CD4-positive, alpha-beta T cell treated with Interleukin-12 subunit alpha and Interleukin-12 subunit beta, for 1 hour (primary cell): Measurements from ENCODE around the gene SPDEF.

Source experiments
- DNase-seq: peaks from one replicate; pipeline ENCODE4 v3.0.0-alpha.2; 2020

The SPDEF gene

GRCh38 chr6:34543421-34543820 is 12.7 kb downstream of the SPDEF start:
- no peak for DNase-seq

GRCh38 chr6:34540841-34541240 is 15.3 kb downstream of the SPDEF start:
- no peak for DNase-seq

- DNase-seq = no peak
Measured at GRCh38 chr6:34540222-34540621, 15.9 kb downstream of the SPDEF start.

- no peak for DNase-seq
Measured at GRCh38 chr6:34539181-34539580, 16.9 kb downstream of the SPDEF start.

GRCh38 chr6:34538581-34538980 is 17.5 kb downstream of the SPDEF start:
- DNase-seq = no peak

GRCh38 chr6:34537922-34538550 is 18.1 kb downstream of the SPDEF start:
- DNase-seq = no peak

DNA sequence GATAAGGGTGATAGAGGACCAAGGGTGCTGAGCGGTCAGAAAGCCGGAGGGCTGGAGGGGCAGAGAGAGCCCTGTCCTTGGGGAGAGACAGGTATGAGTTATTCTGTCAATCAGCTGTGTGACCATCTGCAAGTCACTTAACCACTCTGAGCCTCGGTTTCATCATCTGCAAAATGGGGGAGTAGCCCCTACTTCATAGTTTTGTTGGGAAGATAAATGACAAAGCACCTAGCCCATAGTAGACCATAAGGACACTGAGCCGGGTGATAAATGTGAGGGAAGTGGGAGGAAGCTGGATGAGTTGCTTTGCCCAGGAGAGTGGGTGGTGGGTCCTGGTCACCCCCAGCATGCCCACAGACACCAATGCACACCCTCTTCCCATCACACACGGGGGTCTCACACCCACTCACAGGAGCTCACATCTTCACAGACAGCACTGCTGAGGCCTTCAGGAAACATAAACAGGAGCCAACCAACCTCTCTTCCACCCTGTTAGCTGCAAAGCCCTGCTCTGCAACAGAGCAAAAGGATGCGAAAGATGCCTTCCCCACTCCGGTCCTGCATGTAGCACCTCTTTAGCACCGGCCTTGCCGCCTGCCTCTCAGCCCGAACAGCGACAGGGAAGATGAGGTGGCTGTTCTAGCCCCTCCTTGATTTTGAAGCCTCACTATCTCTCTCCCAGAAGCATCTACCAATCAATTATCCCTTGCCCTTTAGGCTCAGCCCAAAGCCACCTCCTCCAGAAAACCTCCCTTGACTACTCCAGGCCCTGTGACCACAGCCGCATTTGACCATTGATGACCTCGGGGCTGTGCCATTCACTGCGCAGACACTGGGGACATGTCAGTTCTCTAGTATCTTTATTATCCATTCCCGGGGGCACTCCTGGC is 18.9 kb downstream of the SPDEF start:
- DNase-seq = no peak

DNA sequence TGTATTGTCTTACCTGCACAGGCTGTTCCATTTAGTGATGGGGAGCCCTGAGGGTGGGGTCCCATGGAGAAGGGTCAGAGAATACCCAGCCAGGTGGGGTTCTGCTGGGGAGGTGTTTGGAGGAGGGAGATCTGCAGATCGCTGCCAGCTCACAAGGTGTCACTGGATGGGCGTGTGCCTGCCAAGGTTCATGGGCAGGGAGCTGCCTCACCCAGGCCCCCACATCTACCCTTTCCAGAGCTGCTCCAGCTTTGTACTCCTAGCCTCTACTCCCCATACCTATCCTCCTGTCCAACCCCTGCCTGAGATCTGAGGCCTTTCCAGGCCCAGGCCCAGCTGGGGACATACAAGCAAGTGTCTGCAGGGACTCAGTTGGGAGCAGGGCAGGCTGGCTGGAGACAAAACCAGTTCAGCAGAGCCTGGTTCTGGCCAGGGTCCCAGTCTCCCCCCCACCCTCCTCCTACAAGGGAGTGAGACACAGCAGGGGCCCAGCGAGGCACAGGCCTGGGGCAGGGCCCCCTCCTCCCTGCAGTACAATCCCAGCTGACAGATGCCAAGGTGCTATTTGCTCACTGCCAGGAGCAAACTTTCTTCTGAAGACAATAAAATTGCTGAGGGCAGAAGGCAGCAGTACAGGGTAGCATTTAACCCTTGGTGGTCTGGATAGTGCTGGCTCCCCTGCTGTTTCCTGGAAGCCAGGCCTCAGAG is 19.7 kb downstream of the SPDEF start:
- no peak for DNase-seq

- DNase-seq = no peak
Measured at GRCh38 chr6:34535646-34536045, 20.5 kb downstream of the SPDEF start.

GRCh38 chr6:34535199-34535598 is 20.9 kb downstream of the SPDEF start:
- DNase-seq = no peak

DNA sequence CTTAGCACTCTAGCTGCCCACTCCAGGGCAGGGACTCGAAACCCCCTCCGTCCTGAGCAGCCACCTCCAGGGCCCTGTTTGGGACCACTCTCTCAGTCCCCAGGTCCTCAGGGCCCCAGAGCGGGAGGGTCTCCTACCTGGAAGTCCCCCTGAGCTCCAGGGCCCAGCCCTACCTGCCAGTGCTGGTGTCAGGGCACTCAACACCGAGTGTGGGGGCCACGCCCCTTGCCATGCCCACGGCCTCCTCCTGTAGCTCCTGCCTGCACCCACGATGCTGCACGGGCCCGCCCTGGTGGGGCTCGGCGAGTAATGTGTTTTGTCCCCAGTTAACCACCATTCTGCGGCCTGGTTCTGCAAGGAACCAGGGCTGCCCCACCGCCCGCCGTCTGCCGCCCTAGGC is 21.5 kb downstream of the SPDEF start:
- no peak for DNase-seq

GRCh38 chr6:34534146-34534545 is 22.0 kb downstream of the SPDEF start:
- no peak for DNase-seq

DNA sequence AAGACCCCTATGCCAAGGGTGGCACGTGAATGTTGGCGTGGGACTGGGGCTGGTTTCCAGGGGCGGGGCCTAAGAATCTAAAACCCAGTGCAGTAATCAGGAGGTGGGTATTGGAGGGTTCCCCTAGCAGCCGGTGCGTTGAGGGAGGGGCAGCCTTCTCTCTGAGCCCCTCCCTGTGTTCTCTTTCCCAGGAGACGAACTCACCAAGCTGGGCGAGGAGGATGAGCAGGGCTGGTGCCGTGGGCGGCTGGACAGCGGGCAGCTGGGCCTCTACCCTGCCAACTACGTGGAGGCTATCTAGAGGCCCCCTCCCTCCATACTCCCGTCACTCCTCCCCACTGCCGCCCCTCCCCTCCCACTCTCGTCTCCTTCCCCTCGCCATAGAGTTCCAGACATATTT is 23.9 kb downstream of the SPDEF start:
- no peak for DNase-seq

DNA sequence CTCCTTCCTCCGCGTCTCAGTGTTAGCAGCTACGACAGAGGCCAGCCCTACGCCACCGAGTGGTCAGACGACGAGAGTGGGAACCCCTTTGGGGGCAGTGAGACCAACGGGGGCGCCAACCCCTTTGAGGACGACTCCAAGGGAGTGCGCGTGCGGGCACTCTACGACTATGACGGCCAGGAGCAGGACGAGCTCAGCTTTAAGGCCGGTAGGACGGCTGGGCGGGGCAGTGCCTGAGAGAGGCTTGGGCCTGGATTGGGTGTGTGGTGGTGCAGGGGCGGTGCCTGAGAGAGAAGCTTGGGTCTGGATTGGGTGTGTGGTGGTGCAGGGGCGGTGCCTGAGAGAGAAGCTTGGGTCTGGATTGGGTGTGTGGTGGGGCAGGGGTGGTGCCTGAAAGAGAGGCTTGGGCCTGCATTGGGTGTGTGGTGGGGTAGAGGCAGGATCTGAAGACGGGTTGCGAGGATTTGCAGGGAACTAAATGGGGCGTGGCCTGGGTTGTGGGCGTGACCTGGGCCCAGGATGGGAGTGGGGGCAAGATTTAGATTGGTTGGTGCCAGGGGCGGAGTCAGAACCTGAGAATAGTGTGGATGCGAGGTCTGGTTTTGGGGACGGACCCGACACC is 24.4 kb downstream of the SPDEF start:
- DNase-seq = peak; percentile 27

- no peak for DNase-seq
Measured at GRCh38 chr6:34530753-34531365, 25.3 kb downstream of the SPDEF start.

GRCh38 chr6:34529665-34530327 is 26.3 kb downstream of the SPDEF start:
- DNase-seq = no peak

DNA sequence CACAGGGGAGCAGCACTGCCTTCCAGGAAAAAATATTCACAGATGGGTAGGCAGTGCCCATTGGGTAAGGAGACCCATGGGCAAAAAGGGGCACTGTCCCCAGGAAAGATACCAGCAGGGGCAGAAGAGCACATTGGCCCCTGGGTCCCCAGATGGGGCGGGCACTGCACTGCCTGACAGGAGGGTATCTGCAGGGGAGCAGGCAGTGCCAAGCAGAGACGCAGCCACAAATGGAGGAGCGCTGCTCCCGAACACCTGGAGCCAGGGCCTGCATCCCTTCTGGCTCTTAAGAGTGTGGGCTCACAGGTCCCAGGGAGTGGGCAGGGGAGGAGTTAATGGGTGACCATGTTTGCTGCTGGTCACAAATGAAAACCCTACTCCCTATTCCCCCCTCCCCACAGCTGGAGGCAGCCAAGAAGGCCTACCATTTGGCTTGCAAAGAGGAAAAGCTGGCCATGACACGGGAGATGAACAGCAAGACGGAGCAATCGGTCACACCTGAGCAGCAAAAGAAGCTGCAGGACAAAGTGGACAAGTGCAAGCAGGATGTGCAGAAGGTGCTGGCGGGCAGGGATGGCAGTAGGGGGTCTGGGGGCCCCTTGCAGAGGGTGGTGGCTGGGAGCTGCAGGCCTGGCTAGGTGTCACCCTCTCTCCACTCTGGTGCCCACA is 27.0 kb downstream of the SPDEF start:
- no peak for DNase-seq

GRCh38 chr6:34527751-34528670 is 28.1 kb downstream of the SPDEF start:
- DNase-seq = no peak

DNA sequence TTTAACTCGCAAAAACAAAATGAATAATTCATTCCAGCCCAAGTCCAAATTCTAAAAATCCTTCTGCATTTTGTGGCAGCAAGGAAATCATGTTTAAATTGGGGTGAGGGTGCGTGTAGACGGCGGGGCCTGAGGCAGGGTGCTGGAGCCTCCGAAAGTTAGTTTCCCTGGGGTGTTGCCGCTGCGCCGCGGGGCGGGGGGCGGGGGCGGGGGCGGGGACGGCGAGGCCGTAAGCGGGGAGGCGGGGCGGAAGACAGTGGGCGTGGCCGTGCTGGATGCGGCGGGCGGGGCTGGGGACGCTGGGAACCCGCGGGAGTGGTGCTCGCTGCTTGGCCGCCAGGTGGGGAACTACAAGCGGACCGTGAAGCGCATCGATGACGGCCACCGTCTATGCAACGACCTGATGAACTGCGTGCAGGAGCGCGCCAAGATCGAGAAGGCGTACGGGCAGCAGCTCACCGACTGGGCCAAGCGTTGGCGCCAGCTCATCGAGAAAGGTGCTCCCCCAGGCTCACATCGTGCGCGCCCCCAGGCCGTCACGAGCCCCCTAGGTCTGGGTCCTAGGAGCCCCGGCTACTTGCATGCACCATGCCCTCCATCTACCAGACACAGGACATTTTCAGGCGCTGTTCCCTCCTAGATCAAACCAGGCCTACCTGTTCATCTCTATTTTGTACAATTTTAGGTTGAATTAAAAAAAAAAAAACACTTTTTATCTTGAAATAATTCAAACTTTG is 29.0 kb downstream of the SPDEF start:
- DNase-seq = peak; percentile 97
